ENCODE data around the gene SPX. TPM values are rescaled to one million over a fixed set of nuclear protein-coding genes. Genes with fewer than 3 reads are reported as not detected.

SPX gene
- total and polyA plus RNA-seq, 4 donors = 0.09 to 0.15 TPM; not detected in 2

DNA sequence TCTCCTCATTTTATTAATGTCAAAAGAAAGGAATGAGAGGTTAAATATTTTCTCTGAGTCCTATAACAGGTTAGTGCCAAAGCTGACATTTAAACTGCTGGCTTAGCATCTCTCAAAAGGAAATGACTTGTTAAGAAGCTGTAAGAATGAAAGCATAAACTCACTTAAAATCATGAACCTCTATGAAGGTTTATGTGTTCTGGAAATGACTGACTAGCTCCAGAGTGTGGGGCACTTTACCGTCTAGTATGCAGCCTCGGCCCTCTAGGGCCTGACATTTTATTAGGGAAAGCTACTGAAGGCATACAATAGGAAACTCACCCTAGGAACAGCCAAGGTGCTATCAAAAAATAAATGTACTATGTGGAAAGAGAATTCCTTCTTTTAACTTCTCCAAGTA is 35.1 kb downstream of the SPX start:
- H3K36me3 ChIP-seq (ENCODE audit: control insufficient read depth in 1 of 2, insufficient read depth in 2 of 2, low read length in 1 of 2) = no peaks in the 10 kb centered on the region
- intact Hi-C loops (cut with DNase I) = no loop called here
- no peak for ATAC-seq (ENCODE audit: low FRiP score)
- no peaks in the 10 kb centered on the region for H3K4me1 ChIP-seq (ENCODE audit: control insufficient read depth in 1 of 2, insufficient read depth in 2 of 2, low read length in 2 of 2)
- no peaks in the 10 kb centered on the region for H3K9me3 ChIP-seq (ENCODE audit: control insufficient read depth, low read length)
- H3K4me3 ChIP-seq (ENCODE audit: low read length in 2 of 2) = no peak overlapping the region
- no peaks in the 10 kb centered on the region for H3K27me3 ChIP-seq (ENCODE audit: control insufficient read depth in 1 of 2, insufficient read depth in 2 of 2, low read length in 1 of 2)
- no peak for DNase-seq
- WGBS, 2 donors = 22 to 43% methylated on average over 2 of the region's 2 CpGs
- no peak overlapping the region for H3K27ac ChIP-seq (ENCODE audit: low read depth in 1 of 2, low read length in 2 of 2)

DNA sequence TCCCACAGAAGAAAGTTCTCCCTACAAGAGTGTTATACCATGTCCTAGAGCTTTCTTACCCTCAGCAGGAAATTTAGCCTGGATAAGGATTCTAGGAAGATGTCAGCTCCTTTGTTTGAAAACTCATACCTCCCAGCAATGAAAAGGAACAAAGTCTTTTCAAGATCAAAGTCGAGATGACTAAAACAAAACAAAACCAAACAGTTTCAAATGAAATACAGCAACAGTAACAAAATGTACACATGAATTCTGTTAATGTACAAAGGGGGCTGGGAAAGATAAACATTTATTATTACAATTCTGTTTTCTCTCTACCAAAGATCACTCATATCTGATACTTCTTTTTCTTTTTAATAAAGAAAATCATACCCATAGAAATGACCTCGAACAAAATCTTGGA is 36.8 kb downstream of the SPX start:
- no peaks in the 10 kb centered on the region for H3K27me3 ChIP-seq (ENCODE audit: control insufficient read depth in 1 of 2, insufficient read depth in 2 of 2, low read length in 1 of 2)
- no peaks in the 10 kb centered on the region for H3K36me3 ChIP-seq (ENCODE audit: control insufficient read depth in 1 of 2, insufficient read depth in 2 of 2, low read length in 1 of 2)
- no peaks in the 10 kb centered on the region for H3K4me1 ChIP-seq (ENCODE audit: control insufficient read depth in 1 of 2, insufficient read depth in 2 of 2, low read length in 2 of 2)
- 80 to 81% methylated on average over 2 of the region's 2 CpGs for WGBS, 2 donors
- ATAC-seq (ENCODE audit: low FRiP score) (no peak), DNase-seq (no peak)
- no peaks in the 10 kb centered on the region for H3K9me3 ChIP-seq (ENCODE audit: control insufficient read depth, low read length)
- intact Hi-C loops (cut with DNase I) = no loop called here
- no peak overlapping the region for H3K27ac ChIP-seq (ENCODE audit: low read depth in 1 of 2, low read length in 2 of 2)
- H3K4me3 ChIP-seq (ENCODE audit: low read length in 2 of 2) = no peak overlapping the region

DNA sequence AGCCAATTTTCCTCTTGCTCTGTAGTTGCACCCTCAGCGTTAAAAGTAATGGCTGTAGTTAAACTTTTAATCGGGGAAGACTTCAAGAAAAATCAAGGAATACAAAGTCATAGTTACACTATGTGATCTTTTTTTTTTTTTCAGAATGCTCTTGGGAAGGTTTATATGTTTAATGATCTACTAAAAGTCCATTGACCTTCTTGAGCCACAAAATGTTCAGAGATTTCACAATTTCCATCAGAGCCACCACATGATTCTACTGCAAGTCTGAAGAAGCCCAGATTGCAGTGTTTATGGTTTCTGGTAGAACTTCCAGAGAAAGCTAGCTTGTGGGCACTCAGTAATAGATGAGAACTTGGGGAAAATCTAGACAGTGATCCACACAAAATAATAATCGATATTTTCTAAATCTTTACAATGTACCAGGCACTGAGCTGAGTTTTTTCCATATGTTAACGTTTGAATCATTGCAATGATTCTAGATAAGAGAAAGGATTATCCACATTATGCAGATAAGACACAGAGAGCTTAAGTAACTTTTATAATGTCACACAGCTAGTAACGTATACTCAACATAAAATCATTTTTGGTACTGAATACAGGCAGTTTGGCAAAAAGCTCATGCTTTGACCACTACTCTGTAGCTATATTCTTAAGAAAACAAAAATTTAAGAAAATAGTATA is 40.3 kb downstream of the SPX start:
- 78 to 81% methylated on average over 5 of the region's 5 CpGs for WGBS, 2 donors
- Histone ChIP-seq H3K36me3 (ENCODE audit: control insufficient read depth in 1 of 2, insufficient read depth in 2 of 2, low read length in 1 of 2) (no peaks in the 10 kb centered on the region), H3K4me3 (ENCODE audit: low read length in 2 of 2) (no peak overlapping the region), H3K4me1 (ENCODE audit: control insufficient read depth in 1 of 2, insufficient read depth in 2 of 2, low read length in 2 of 2) (no peaks in the 10 kb centered on the region), H3K27me3 (ENCODE audit: control insufficient read depth in 1 of 2, insufficient read depth in 2 of 2, low read length in 1 of 2) (no peaks in the 10 kb centered on the region), H3K27ac (ENCODE audit: low read depth in 1 of 2, low read length in 2 of 2) (no peak overlapping the region), H3K9me3 (ENCODE audit: control insufficient read depth, low read length) (no peaks in the 10 kb centered on the region)
- ATAC-seq (ENCODE audit: low FRiP score) (no peak), DNase-seq (no peak)
- intact Hi-C loops (cut with DNase I) = no loop called here

DNA sequence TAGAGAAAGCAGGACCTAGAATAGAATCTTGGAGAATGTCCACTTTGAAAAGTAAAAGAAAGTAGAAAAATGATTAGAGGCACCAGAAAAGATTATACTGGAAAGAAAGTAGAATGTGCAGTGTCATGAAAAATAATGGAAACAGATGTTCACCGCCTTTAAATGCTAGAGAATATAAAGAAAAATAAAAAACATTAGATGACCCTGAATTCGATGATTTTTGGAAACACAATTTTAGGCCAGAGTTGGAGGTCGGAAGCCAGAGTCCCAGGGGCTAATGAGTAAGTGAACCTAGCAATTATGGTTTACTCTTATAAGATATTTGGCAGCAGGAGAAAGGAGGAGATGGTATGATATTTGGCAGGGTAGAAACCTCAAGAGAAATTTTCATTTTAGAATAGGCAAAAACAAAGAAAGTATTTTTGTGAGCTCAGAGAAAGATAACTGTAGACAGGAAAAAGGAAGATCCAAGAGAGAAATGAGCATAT is 40.9 kb downstream of the SPX start:
- WGBS, 2 donors = 83 to 88% methylated on average over 3 of the region's 3 CpGs
- intact Hi-C loops (cut with DNase I) = no loop called here
- Histone ChIP-seq H3K9me3 (ENCODE audit: control insufficient read depth, low read length) (no peaks in the 10 kb centered on the region), H3K4me3 (ENCODE audit: low read length in 2 of 2) (no peak overlapping the region), H3K27me3 (ENCODE audit: control insufficient read depth in 1 of 2, insufficient read depth in 2 of 2, low read length in 1 of 2) (no peaks in the 10 kb centered on the region), H3K36me3 (ENCODE audit: control insufficient read depth in 1 of 2, insufficient read depth in 2 of 2, low read length in 1 of 2) (no peaks in the 10 kb centered on the region), H3K27ac (ENCODE audit: low read depth in 1 of 2, low read length in 2 of 2) (no peak overlapping the region), H3K4me1 (ENCODE audit: control insufficient read depth in 1 of 2, insufficient read depth in 2 of 2, low read length in 2 of 2) (no peaks in the 10 kb centered on the region)
- no peak for DNase-seq
- ATAC-seq (ENCODE audit: low FRiP score) = no peak

DNA sequence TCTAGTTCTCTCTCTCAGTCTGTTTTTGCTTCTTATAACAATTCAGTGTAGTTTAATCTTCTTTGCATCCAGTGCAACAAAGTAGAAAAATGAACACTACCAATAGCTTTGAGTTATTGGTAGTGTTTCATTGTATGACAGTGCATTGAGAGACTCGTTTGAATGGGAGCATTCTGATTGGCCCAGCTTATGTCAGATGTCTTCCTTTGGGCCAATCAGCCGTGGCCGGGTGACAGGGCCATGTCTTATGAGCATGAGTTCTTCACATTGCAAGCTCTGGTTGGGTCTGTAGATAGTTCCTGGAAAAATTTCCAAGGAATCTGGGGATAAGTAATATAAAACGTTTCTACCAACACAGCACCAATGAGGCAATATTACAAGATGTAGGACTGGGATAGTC is 42.0 kb downstream of the SPX start:
- Histone ChIP-seq H3K9me3 (ENCODE audit: control insufficient read depth, low read length) (no peaks in the 10 kb centered on the region), H3K36me3 (ENCODE audit: control insufficient read depth in 1 of 2, insufficient read depth in 2 of 2, low read length in 1 of 2) (no peaks in the 10 kb centered on the region), H3K27me3 (ENCODE audit: control insufficient read depth in 1 of 2, insufficient read depth in 2 of 2, low read length in 1 of 2) (no peaks in the 10 kb centered on the region), H3K4me1 (ENCODE audit: control insufficient read depth in 1 of 2, insufficient read depth in 2 of 2, low read length in 2 of 2) (no peaks in the 10 kb centered on the region), H3K27ac (ENCODE audit: low read depth in 1 of 2, low read length in 2 of 2) (no peak overlapping the region), H3K4me3 (ENCODE audit: low read length in 2 of 2) (no peak overlapping the region)
- 86 to 92% methylated on average over 4 of the region's 4 CpGs for WGBS, 2 donors
- no peak for DNase-seq
- intact Hi-C loops (cut with DNase I) = no loop called here
- ATAC-seq (ENCODE audit: low FRiP score) = no peak

DNA sequence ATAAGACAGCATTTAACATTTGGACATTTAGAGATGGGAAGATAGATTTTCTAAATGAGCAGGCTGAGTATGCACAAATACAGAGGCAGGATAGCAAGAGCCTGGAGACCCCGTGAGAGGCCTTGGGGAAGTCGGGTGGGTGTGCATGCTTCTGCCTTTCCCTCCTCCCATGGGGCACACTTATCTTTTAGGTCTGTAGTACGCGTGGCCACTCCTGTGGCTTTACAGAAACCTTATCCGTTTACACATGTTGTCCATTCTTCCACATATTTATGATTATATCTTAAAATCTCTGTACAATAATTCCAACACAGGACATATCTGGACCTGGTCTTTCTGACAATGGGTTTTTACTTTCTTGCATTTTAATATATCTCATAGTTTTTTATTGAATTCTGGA is 45.0 kb downstream of the SPX start:
- intact Hi-C loops (cut with DNase I) = no loop called here
- DNase-seq (no peak), ATAC-seq (ENCODE audit: low FRiP score) (no peak)
- H3K4me3 ChIP-seq (ENCODE audit: low read length in 2 of 2) = no peak overlapping the region
- no peaks in the 10 kb centered on the region for H3K9me3 ChIP-seq (ENCODE audit: control insufficient read depth, low read length)
- no peaks in the 10 kb centered on the region for H3K36me3 ChIP-seq (ENCODE audit: control insufficient read depth in 1 of 2, insufficient read depth in 2 of 2, low read length in 1 of 2)
- no peaks in the 10 kb centered on the region for H3K4me1 ChIP-seq (ENCODE audit: control insufficient read depth in 1 of 2, insufficient read depth in 2 of 2, low read length in 2 of 2)
- H3K27ac ChIP-seq (ENCODE audit: low read depth in 1 of 2, low read length in 2 of 2) = no peak overlapping the region
- 36 to 50% methylated on average over 5 of the region's 5 CpGs for WGBS, 2 donors
- H3K27me3 ChIP-seq (ENCODE audit: control insufficient read depth in 1 of 2, insufficient read depth in 2 of 2, low read length in 1 of 2) = no peaks in the 10 kb centered on the region

DNA sequence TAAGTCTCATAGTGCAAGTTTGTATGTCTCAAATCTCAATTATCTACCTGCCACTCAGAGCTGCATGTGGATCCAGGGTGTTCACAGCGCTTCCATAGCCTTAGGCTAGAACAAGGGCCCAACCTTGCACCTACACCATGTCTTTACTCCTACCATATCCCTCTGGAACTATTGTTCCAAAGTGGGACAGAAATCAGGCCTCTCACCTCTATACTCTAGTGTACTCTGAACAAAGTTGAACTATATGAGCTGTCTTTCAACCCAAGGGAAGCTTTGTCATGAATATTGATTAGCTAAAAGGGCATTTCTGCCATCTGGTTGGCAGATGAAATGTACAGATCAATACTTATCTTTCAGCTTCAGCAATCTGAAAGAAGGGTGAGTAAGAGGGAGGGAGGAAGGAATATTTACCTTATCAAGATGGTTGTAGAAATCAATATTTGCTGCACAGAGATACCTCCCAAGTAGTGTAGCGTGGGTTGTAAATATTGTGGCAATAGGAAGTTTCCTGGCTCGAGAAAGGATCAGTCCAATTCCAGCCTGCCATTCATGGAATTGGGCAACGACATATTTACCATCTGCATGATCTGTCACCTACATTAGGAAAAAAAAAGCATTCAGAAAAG is 47.8 kb downstream of the SPX start:
- intact Hi-C loops (cut with DNase I) = no loop called here
- H3K36me3 ChIP-seq (ENCODE audit: control insufficient read depth in 1 of 2, insufficient read depth in 2 of 2, low read length in 1 of 2) = no peaks in the 10 kb centered on the region
- 84 to 87% methylated on average over 4 of the region's 4 CpGs for WGBS, 2 donors
- no peak overlapping the region for H3K27ac ChIP-seq (ENCODE audit: low read depth in 1 of 2, low read length in 2 of 2)
- DNase-seq (no peak), ATAC-seq (ENCODE audit: low FRiP score) (no peak)
- no peak overlapping the region for H3K4me3 ChIP-seq (ENCODE audit: low read length in 2 of 2)
- no peaks in the 10 kb centered on the region for H3K9me3 ChIP-seq (ENCODE audit: control insufficient read depth, low read length)
- H3K27me3 ChIP-seq (ENCODE audit: control insufficient read depth in 1 of 2, insufficient read depth in 2 of 2, low read length in 1 of 2) = no peaks in the 10 kb centered on the region
- no peaks in the 10 kb centered on the region for H3K4me1 ChIP-seq (ENCODE audit: control insufficient read depth in 1 of 2, insufficient read depth in 2 of 2, low read length in 2 of 2)

DNA sequence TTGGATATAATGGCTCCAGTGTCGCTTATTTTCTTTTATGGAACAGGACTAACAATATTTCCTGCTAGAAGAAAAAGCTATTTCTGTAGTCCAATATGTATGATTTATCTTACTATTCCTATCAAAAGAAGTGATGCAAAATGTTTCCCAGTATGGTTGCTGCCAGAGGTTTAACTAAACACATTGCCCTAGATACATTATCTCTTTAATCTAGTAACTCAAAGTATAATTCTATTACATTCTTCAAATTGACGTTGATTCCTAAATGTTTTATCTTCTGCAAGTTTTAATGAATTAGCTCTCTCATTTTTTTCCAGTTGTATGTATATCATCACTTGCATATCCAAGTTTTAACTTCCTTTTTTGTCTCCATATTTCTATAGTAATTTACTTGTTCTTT is 50.3 kb downstream of the SPX start:
- H3K27ac ChIP-seq (ENCODE audit: low read depth in 1 of 2, low read length in 2 of 2) = no peak overlapping the region
- WGBS, 2 donors = 62 to 63% methylated on average over 2 of the region's 2 CpGs
- ATAC-seq (ENCODE audit: low FRiP score) (no peak), DNase-seq (no peak)
- H3K9me3 ChIP-seq (ENCODE audit: control insufficient read depth, low read length) = no peaks in the 10 kb centered on the region
- no peaks in the 10 kb centered on the region for H3K27me3 ChIP-seq (ENCODE audit: control insufficient read depth in 1 of 2, insufficient read depth in 2 of 2, low read length in 1 of 2)
- H3K4me3 ChIP-seq (ENCODE audit: low read length in 2 of 2) = no peak overlapping the region
- no peaks in the 10 kb centered on the region for H3K4me1 ChIP-seq (ENCODE audit: control insufficient read depth in 1 of 2, insufficient read depth in 2 of 2, low read length in 2 of 2)
- H3K36me3 ChIP-seq (ENCODE audit: control insufficient read depth in 1 of 2, insufficient read depth in 2 of 2, low read length in 1 of 2) = no peaks in the 10 kb centered on the region
- intact Hi-C loops (cut with DNase I) = no loop called here

GRCh38 chr12:21577516-21577915 is 51.4 kb downstream of the SPX start:
- H3K27ac ChIP-seq (ENCODE audit: low read depth in 1 of 2, low read length in 2 of 2) = no peak overlapping the region
- no peaks in the 10 kb centered on the region for H3K9me3 ChIP-seq (ENCODE audit: control insufficient read depth, low read length)
- no peaks in the 10 kb centered on the region for H3K4me1 ChIP-seq (ENCODE audit: control insufficient read depth in 1 of 2, insufficient read depth in 2 of 2, low read length in 2 of 2)
- WGBS, 2 donors = 84 to 90% methylated on average over 1 of the region's 1 CpG
- no peaks in the 10 kb centered on the region for H3K27me3 ChIP-seq (ENCODE audit: control insufficient read depth in 1 of 2, insufficient read depth in 2 of 2, low read length in 1 of 2)
- intact Hi-C loops (cut with DNase I) = no loop called here
- no peak for DNase-seq
- no peak overlapping the region for H3K4me3 ChIP-seq (ENCODE audit: low read length in 2 of 2)
- no peak for ATAC-seq (ENCODE audit: low FRiP score)
- H3K36me3 ChIP-seq (ENCODE audit: control insufficient read depth in 1 of 2, insufficient read depth in 2 of 2, low read length in 1 of 2) = no peaks in the 10 kb centered on the region
